Glutamatergic neuron (in vitro differentiated cells): ENCODE results near the gene ARHGEF19. TPM values are rescaled to one million over a fixed set of nuclear protein-coding genes. Genes with fewer than 3 reads are reported as not detected.

ENCODE experiments used
- DNase-seq: peaks from one replicate; pipeline ENCODE4 v3.0.0; 2022
- H3K27ac Mint-ChIP-seq: one replicate; pipeline ENCODE4 v1.8.0; 2020; ENCODE audit warnings: mild to moderate bottlenecking, mixed read lengths, inconsistent platforms; ENCODE audit not compliant: unreplicated experiment
- H3K27me3 Mint-ChIP-seq: one replicate; pipeline ENCODE4 v1.8.0; 2020; ENCODE audit warnings: mild to moderate bottlenecking, moderate library complexity, mixed read lengths, inconsistent platforms; ENCODE audit not compliant: unreplicated experiment
- H3K36me3 Mint-ChIP-seq: one replicate; pipeline ENCODE4 v1.8.0; 2020; ENCODE audit warnings: mild to moderate bottlenecking, mixed read lengths, inconsistent platforms; ENCODE audit not compliant: unreplicated experiment
- H3K4me1 Mint-ChIP-seq: one replicate; pipeline ENCODE4 v1.8.0; 2020; ENCODE audit warnings: mild to moderate bottlenecking, low read depth, mixed read lengths, inconsistent platforms; ENCODE audit not compliant: unreplicated experiment
- H3K4me3 Mint-ChIP-seq: one replicate; pipeline ENCODE4 v1.8.0; 2020; ENCODE audit warnings: mild to moderate bottlenecking, mixed read lengths, inconsistent platforms; ENCODE audit not compliant: unreplicated experiment
- H3K9me3 Mint-ChIP-seq: one replicate; pipeline ENCODE4 v1.8.0; 2020; ENCODE audit warnings: mild to moderate bottlenecking, moderate library complexity, mixed read lengths, inconsistent platforms; ENCODE audit not compliant: unreplicated experiment
- total RNA-seq: library from RNA; stranded (reverse); fragmentation: NEBNext Ultra II Directional; extraction: Animal tissue kit (Norgen Biotek cat#: 25700); gene quantifications from one replicate; pipeline ENCODE4 v1.2.1, GENCODE V29; 2021; ENCODE audit not compliant: unreplicated experiment
- TF ChIP-seq, protein P1 (sequence below): fragments of 200-600 bp; sonication (generic); IDR thresholded peaks from one replicate; pipeline ENCODE4 v1.5.0; 2021; ENCODE audit not compliant: partially characterized antibody, unreplicated experiment

The ARHGEF19 gene
- total RNA-seq, 1 donor from 2014 or later: 3.4 TPM

DNA sequence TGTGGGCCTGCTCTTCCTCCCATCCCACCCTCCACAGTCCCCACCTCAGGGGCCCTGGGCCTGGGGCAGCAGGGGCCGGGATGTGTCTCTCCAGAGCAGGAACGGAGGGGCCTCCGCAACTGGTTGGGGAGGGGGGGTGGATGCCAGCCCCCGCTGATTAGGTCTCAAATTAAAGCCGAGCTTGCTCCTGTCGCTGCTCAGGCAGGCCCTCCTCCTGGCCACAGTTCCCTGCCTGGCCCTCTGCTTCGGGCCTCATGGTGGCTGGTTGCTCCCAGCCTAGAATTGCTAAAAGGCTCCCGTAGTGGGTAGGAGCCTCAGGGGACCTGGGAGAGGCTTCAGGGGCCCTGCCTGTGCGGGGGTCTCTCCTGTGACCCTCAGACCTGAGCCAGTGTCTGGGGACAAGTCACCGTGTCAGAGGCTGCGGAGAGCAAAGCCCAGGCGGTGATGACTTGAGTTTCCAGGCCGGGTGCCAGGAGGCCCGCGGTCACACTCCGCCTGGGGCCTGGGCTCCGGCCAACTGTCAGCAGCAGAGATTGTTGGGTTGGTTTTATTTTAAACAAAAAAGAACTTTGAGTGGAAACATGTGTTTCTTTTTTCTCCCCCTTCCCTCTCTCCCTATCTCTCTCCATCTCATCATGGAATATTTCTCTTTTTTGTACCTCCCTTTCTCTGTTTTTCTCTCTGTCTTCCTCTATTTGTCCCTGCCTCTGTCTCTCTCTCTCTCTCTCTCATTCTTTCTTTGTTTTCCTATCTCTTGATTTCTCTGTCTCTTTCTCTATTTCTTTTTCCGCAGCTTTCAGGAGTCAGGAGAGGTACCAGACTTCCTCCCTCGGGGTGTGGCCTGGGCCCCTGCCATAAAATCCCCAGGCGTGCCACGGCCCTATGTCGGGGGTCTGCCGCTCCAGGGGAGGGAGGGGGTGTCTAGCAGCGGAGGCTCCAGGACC lies 36.6 kb downstream of the ARHGEF19 start:
- Mint-ChIP-seq H3K9me3 (no peaks in the 10 kb centered on the region), H3K4me1 (peaks cover 5% of the 10 kb centered on the region), H3K27ac (peak overlapping the region; percentile 40), H3K4me3 (no peak overlapping the region), H3K27me3 (peaks cover 3% of the 10 kb centered on the region), H3K36me3 (no peaks in the 10 kb centered on the region)
- TF ChIP-seq, protein P1, sequence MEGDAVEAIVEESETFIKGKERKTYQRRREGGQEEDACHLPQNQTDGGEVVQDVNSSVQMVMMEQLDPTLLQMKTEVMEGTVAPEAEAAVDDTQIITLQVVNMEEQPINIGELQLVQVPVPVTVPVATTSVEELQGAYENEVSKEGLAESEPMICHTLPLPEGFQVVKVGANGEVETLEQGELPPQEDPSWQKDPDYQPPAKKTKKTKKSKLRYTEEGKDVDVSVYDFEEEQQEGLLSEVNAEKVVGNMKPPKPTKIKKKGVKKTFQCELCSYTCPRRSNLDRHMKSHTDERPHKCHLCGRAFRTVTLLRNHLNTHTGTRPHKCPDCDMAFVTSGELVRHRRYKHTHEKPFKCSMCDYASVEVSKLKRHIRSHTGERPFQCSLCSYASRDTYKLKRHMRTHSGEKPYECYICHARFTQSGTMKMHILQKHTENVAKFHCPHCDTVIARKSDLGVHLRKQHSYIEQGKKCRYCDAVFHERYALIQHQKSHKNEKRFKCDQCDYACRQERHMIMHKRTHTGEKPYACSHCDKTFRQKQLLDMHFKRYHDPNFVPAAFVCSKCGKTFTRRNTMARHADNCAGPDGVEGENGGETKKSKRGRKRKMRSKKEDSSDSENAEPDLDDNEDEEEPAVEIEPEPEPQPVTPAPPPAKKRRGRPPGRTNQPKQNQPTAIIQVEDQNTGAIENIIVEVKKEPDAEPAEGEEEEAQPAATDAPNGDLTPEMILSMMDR: no peak
- no peak for DNase-seq

DNA sequence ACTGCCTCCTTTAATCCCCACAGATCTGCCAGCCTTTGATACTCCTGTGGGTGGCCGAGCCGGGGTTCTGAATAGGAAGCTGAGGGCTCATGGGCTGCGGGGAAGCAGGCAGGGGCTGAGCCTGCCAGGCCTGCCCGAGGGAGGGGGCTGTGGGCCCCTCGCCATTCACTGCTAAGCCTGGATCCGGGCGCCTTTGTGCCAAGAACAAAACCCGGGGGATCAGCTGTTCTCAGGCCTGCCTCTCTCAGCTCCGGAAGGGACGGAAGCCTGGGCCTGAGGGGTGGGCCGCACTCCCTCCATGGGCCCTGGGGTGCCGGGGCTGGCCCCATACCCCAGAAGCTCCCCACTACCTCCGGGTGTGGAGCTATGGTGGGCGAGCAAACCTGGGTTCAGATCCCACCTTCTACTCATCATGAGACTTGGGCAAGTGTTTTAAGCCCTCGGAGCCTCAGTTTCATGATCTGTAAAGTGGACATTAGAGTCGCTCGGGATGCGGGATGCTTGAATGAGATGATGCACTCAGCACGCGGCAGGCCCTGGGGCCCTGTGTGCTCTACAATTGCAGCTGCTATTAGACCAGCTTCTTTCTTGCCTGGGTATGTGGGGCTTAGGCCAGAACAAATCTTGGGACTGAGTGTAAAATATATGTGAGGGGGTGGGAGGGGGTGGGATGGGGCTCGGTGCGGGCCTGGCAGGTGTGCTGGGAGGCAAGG lies 37.4 kb downstream of the ARHGEF19 start:
- TF ChIP-seq, protein P1: no peak
- Mint-ChIP-seq H3K27ac (no peak overlapping the region), H3K36me3 (no peaks in the 10 kb centered on the region), H3K27me3 (peaks cover 3% of the 10 kb centered on the region), H3K9me3 (no peaks in the 10 kb centered on the region), H3K4me1 (peaks cover 5% of the 10 kb centered on the region), H3K4me3 (no peak overlapping the region)
- no peak for DNase-seq

DNA sequence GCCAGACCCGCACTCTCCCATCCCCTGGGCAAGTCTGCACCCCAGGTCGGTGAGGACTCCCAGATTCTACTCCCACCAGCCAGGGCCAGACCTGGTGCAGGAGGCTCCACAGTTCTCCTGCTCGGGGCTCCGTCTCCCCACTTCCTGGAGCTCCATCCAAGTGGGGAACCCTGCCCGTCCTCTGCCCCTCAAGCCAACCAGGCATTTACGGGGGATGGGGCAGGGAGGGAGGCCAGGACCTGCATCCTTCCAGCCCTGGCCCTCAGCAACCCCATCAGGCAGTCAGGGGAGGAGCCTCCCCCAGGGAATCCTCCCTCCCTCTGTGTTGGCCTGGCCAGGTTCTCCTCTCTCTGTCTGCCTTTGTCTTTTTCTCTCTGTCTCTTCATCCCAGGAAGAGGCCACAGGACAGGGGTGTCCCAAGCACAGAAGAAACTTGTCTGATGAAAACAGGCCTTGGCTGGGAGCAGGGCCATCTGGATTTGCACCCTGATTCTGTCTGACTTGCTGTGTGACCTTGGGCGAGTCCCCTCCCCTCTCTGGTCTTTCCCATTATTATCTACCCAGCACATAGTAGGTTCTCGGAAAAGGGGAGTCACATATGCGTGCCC lies 38.1 kb downstream of the ARHGEF19 start:
- Mint-ChIP-seq H3K27me3 (peaks cover 3% of the 10 kb centered on the region), H3K4me1 (peaks cover 5% of the 10 kb centered on the region), H3K27ac (no peak overlapping the region), H3K4me3 (no peak overlapping the region), H3K9me3 (no peaks in the 10 kb centered on the region), H3K36me3 (no peaks in the 10 kb centered on the region)
- TF ChIP-seq, protein P1: no peak
- DNase-seq: no peak

DNA sequence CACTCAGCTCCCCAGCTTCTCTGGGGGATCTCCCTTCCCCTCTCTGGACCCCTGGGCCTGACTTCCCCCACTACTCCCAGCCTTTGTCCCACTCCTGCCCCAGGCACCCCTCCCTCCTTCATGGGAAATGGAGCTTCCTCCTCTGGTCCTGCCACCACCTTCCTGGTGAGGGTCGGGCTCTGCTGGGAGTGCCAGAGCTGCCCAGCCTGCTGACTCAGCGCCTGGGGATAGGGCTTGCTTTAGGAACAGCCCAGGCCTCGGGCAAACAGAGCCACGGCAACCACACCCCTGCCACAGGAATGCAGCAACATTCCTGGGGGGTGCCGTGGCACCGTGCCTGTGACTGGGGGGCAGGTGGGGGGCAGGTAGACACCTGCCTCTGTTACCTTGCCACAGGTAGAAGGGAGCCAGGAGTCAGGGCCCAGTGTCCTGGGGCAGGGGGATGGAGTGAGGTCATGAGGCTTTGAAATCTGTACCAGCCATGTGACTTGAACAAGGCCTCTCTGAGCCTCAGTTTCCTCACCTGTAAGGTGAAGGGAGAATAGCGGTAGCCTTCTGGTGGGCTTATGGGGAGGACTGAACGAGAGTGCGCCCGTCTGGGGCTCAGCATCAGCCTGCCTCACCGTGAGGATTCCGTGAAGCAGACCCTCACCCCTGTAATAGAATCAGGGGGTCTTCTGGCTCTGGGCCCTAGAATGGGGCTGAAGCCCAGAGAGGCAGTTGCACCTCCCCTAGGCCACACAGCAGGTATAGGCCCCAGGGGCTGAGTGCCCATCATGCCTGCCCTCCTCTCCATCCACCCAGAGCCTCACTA lies 38.8 kb downstream of the ARHGEF19 start:
- TF ChIP-seq, protein P1: no peak
- no peaks in the 10 kb centered on the region for H3K36me3 Mint-ChIP-seq
- peaks cover 5% of the 10 kb centered on the region for H3K4me1 Mint-ChIP-seq
- H3K27me3 Mint-ChIP-seq: peaks cover 3% of the 10 kb centered on the region
- no peaks in the 10 kb centered on the region for H3K9me3 Mint-ChIP-seq
- no peak overlapping the region for H3K4me3 Mint-ChIP-seq
- no peak overlapping the region for H3K27ac Mint-ChIP-seq
- DNase-seq: no peak
